Sigmoid colon (tissue), 4 donors: ENCODE data around the gene LPAR2.

Experiments used
- EP300 ChIP-seq, 4 donors: sonication (generic); formaldehyde crosslinking; IDR thresholded peaks; one replicate each; pipeline ENCODE4 v1.6.1; 2017; ENCODE audit warnings: antibody characterized with exemption in 4 of 4
- POLR2A ChIP-seq, 2 donors: fragments of 450-650 bp; IDR thresholded peaks; one replicate each; pipeline ENCODE4 v1.6.1; 2016; ENCODE audit warnings: antibody characterized with exemption in 2 of 2, mild to moderate bottlenecking in 2 of 2, moderate library complexity in 2 of 2
- POLR2AphosphoS5 ChIP-seq, 4 donors: sonication (generic); formaldehyde crosslinking; IDR thresholded peaks; one replicate each; pipeline ENCODE4 v1.6.1; 2017; ENCODE audit warnings: antibody characterized with exemption in 4 of 4
- TF ChIP-seq, protein P1 (sequence below), 4 experiments: fragments of 450-650 bp in 3 of 4; fragments of 200-600 bp in 1 of 4; IDR thresholded peaks; one replicate each; pipeline ENCODE4 v1.5.1; 2016 to 2019; ENCODE audit warnings: antibody characterized with exemption in 4 of 4, mild to moderate bottlenecking in 3 of 4, moderate library complexity in 2 of 4

GRCh38 chr19:19615086-19615485 is 12.9 kb downstream of the LPAR2 start:
- TF ChIP-seq, protein P1, sequence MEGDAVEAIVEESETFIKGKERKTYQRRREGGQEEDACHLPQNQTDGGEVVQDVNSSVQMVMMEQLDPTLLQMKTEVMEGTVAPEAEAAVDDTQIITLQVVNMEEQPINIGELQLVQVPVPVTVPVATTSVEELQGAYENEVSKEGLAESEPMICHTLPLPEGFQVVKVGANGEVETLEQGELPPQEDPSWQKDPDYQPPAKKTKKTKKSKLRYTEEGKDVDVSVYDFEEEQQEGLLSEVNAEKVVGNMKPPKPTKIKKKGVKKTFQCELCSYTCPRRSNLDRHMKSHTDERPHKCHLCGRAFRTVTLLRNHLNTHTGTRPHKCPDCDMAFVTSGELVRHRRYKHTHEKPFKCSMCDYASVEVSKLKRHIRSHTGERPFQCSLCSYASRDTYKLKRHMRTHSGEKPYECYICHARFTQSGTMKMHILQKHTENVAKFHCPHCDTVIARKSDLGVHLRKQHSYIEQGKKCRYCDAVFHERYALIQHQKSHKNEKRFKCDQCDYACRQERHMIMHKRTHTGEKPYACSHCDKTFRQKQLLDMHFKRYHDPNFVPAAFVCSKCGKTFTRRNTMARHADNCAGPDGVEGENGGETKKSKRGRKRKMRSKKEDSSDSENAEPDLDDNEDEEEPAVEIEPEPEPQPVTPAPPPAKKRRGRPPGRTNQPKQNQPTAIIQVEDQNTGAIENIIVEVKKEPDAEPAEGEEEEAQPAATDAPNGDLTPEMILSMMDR (IDR thresholded peaks at IDR 0.05), result no peak
- TF ChIP-seq POLR2AphosphoS5 (IDR thresholded peaks at IDR 0.05), result no peak
- no peak for TF ChIP-seq POLR2A (IDR thresholded peaks at IDR 0.05)
- TF ChIP-seq EP300 (IDR thresholded peaks at IDR 0.05), result no peak
